RWPE2 (cell line): ENCODE results near the gene WIF1.

Source experiments
- ATAC-seq: fragments of 200-7000 bp; cut with Tn5 transposase; 3 replicates; pipeline ENCODE4 v1.9.1; 2021; ENCODE audit warnings: low read depth
- DNase-seq: peaks from one replicate; pipeline ENCODE4 v3.0.0-alpha.2; 2020; ENCODE audit warnings: low spot score
- H3K27ac ChIP-seq: fragments of 450-650 bp; 2 replicates; pipeline ENCODE4 v1.5.1; 2017; ENCODE audit warnings: mild to moderate bottlenecking; ENCODE audit not compliant: poor library complexity, severe bottlenecking
- H3K27me3 ChIP-seq: fragments of 250-450 bp; sonication (Bioruptor Pico); 2 replicates; pipeline ENCODE4 v1.5.1; 2021; ENCODE audit warnings: mild to moderate bottlenecking, moderate library complexity; ENCODE audit not compliant: insufficient read depth, poor library complexity, severe bottlenecking
- H3K36me3 ChIP-seq: fragments of 250-450 bp; sonication (Bioruptor Pico); 2 replicates; pipeline ENCODE4 v1.5.1; 2020; ENCODE audit warnings: low read depth, mild to moderate bottlenecking, moderate library complexity
- H3K4me1 ChIP-seq: fragments of 250-450 bp; sonication (Bioruptor Pico); 2 replicates; pipeline ENCODE4 v1.5.1; 2021; ENCODE audit warnings: mild to moderate bottlenecking, moderate library complexity; ENCODE audit not compliant: insufficient read depth, poor library complexity, severe bottlenecking
- H3K4me3 ChIP-seq: fragments of 250-450 bp; sonication (Bioruptor Pico); 2 replicates; pipeline ENCODE4 v1.5.1; 2021; ENCODE audit warnings: mild to moderate bottlenecking, moderate library complexity; ENCODE audit not compliant: severe bottlenecking
- H3K9me3 ChIP-seq: fragments of 250-450 bp; sonication (Bioruptor Pico); 2 replicates; pipeline ENCODE4 v1.5.1; 2021; ENCODE audit warnings: mild to moderate bottlenecking, moderate library complexity; ENCODE audit not compliant: severe bottlenecking
- CTCF ChIP-seq: fragments of 450-650 bp; IDR thresholded peaks from one replicate; pipeline ENCODE4 v1.5.1; 2017; ENCODE audit warnings: mild to moderate bottlenecking, moderate library complexity; ENCODE audit not compliant: poor library complexity, severe bottlenecking

WIF1 gene

GRCh38 chr12:65139389-65139788 is 18.3 kb upstream of the WIF1 start:
- Histone ChIP-seq H3K36me3 (no peaks in the 10 kb centered on the region), H3K4me3 (no peak overlapping the region), H3K4me1 (no peaks in the 10 kb centered on the region), H3K27ac (no peak overlapping the region), H3K9me3 (peaks cover 2% of the 10 kb centered on the region), H3K27me3 (peaks cover 9% of the 10 kb centered on the region)
- ATAC-seq: no peak
- no peak for TF ChIP-seq CTCF
- no peak for DNase-seq

- TF ChIP-seq CTCF: no peak
- Histone ChIP-seq H3K27me3 (peaks cover 21% of the 10 kb centered on the region), H3K4me3 (no peak overlapping the region), H3K36me3 (no peaks in the 10 kb centered on the region), H3K27ac (no peak overlapping the region), H3K4me1 (no peaks in the 10 kb centered on the region), H3K9me3 (peaks cover 2% of the 10 kb centered on the region)
- ATAC-seq (no peak), DNase-seq (no peak)
These were observed 12.8 kb upstream of the WIF1 start for GRCh38 chr12:65133879-65134278.

- TF ChIP-seq CTCF: no peak
- Histone ChIP-seq H3K36me3 (no peaks in the 10 kb centered on the region), H3K9me3 (no peaks in the 10 kb centered on the region), H3K27ac (no peak overlapping the region), H3K27me3 (peaks cover 34% of the 10 kb centered on the region), H3K4me3 (no peak overlapping the region), H3K4me1 (no peaks in the 10 kb centered on the region)
- ATAC-seq: no peak
- no peak for DNase-seq
These were observed 5.4 kb upstream of the WIF1 start for GRCh38 chr12:65126482-65126881.

GRCh38 chr12:65125975-65126374 is 4.9 kb upstream of the WIF1 start:
- ATAC-seq (no peak), DNase-seq (no peak)
- no peak for TF ChIP-seq CTCF
- H3K27me3 ChIP-seq: peaks cover 37% of the 10 kb centered on the region
- no peaks in the 10 kb centered on the region for H3K9me3 ChIP-seq
- no peak overlapping the region for H3K27ac ChIP-seq
- H3K4me1 ChIP-seq: no peaks in the 10 kb centered on the region
- H3K4me3 ChIP-seq: no peak overlapping the region
- no peaks in the 10 kb centered on the region for H3K36me3 ChIP-seq

- TF ChIP-seq CTCF: no peak
- Histone ChIP-seq H3K4me3 (no peak overlapping the region), H3K9me3 (no peaks in the 10 kb centered on the region), H3K27ac (no peak overlapping the region), H3K27me3 (peaks cover 39% of the 10 kb centered on the region), H3K36me3 (no peaks in the 10 kb centered on the region), H3K4me1 (no peaks in the 10 kb centered on the region)
- DNase-seq: no peak
- ATAC-seq: no peak
These were observed 4.1 kb upstream of the WIF1 start for GRCh38 chr12:65125247-65125646.
